ENCODE data around the gene HS6ST3.
A peak's percentile ranks its signal among the peaks of the same experiment; 100 is the strongest.

HS6ST3 gene

GRCh38 chr13:96308568-96308967 lies 218.7 kb downstream of the HS6ST3 start:
- DNase-seq (ENCODE audit: low read depth) = no peak

DNA sequence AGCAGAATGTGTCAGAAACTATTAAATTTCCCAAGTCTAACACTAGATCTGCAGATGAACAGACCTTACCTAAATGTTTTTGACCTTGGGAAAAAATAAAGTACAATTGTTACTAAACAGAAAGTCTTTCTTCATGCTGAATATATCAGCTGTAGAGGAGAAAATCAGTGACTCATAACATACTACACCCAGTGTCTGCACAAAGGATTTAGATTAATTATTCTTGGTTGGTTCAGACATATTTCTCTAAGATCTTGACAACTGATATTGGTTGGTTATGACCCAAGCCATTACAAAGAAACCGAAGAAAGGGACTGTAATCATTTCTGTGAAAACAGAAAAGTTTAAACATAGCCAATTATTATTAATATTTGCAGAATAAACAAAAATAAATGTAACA lies 225.1 kb downstream of the HS6ST3 start:
- DNase-seq (ENCODE audit: low read depth) = peak; percentile 1

- no peak for DNase-seq (ENCODE audit: low read depth)
Observed at GRCh38 chr13:96338030-96338429, 248.1 kb downstream of the HS6ST3 start.

DNA sequence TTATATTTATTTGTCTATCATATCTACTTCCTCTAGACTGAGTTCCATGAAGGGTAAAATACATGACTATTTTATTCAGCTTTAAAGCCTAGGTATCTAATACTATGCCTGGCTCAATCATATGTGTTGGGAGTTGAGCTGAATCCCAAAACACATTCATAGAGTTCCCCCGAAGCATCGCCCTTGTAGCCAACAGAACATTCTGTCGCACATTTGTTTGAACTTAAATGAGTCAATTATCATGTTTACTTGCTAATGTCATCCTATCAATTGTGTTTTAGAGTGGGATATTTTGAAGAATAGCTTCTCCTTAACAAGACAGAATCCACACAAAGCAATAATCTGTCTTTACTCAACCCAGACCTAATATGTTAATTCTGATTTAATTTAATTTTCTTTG lies 252.4 kb downstream of the HS6ST3 start:
- no peak for DNase-seq (ENCODE audit: low read depth)

DNA sequence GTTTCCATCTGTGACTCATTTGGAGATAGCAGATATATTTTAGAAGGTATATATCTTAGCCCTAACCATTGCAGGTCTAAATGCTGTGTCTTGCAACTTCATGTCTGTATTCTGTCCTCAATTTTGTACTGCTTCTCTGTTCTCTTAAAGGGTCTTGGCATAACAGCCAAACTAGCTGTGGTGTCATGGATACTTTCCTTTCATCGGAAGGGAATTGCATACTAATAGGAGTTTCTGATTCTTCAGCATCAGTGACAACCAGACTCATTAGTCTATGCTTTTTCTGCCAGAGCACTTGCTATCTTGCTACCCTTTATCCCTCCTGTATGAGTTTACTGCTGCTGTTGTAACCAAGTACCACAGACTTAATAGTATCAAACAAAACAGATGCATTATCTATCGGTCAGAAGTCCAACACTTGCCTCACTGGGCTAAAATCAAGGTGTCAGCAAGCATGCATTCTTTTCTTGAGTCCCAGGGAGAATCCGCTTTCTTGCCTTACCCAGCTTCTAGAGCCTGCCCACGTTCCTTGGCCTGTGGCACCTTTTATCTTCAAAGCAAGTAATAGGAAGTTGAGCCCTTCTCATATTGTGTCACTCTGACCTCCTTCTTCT lies 253.1 kb downstream of the HS6ST3 start:
- DNase-seq (ENCODE audit: low read depth) = no peak

DNA sequence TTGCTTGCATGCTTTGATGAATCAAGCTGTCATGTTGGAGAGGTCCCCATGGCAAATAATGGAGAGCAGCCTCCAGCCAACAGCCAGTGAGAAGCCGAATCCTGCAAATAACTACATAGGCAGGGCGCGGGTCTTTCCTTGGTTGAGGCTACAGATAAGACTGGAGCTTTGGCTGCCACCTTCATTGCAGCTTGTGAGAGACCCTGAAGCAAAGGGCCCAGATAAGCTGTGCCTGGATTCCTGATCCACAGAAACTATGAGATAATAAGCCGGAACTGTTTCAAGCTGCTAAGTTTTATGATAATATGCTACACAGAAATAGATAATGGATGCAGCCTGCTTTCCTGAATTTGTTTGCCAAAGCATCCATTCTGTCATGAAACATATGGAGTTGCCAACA lies 257.0 kb downstream of the HS6ST3 start:
- no peak for DNase-seq (ENCODE audit: low read depth)

GRCh38 chr13:96373597-96373996 lies 283.7 kb downstream of the HS6ST3 start:
- no peak for DNase-seq (ENCODE audit: low read depth)

GRCh38 chr13:96377835-96378234 lies 287.9 kb downstream of the HS6ST3 start:
- DNase-seq (ENCODE audit: low read depth) = no peak

DNA sequence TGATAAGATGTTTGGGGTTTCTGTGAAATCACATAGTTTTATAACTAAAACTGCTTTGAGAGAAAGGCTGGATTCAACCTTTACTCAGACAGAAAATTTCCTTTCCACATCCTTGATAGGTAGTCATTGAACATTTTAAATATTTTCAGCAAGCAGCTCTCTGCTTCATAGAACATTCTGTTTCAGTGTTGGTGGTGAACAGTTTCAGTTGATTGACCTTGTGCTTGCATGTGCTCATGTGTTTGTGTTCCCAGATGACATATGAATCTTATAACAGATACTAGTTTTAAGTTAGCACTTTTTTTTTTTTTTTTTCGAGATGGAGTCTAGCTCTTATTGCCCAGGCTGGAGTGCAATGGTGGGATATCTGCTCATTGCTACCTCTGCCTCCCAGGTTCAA lies 290.1 kb downstream of the HS6ST3 start:
- no peak for DNase-seq (ENCODE audit: low read depth)

GRCh38 chr13:96381681-96382080 lies 291.8 kb downstream of the HS6ST3 start:
- DNase-seq (ENCODE audit: low read depth) = no peak

DNA sequence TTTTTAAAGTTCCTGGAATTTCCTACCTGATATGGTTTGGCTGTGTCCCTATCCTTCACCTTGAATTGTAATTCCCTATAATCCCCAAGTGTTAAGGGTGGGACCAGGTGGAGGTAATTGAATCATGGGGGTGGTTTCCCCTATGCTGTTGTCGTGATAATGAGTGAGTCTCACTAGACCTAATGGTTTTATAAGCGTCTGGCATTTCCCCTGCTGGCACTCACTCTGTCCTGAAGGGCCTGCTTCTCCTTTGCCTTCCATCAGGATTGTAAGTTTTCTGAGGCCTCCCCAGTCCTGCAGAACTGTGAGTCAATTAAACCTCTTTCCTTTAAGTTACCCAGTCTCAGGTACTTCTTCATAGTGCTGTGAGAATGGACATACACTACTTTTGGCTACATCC lies 298.7 kb downstream of the HS6ST3 start:
- DNase-seq (ENCODE audit: low read depth) = no peak

DNA sequence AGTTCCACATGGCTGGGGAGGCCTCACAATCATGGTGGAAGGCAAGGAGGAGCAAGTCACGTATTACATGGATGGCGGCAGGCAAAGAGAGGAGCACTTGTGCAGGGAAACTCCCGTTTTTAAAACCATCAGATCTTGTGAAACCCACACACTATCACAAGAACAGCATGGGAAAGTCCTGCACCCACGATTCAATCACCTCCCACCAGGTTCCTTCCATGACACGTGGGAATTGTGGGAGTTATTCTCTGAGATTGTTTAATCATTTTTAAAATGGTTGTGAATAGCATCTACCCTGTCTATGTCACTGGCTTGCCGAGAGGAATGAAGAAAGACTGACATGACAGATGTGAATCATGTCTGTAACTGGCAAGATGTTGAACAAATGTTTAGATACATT lies 301.7 kb downstream of the HS6ST3 start:
- no peak for DNase-seq (ENCODE audit: low read depth)

- no peak for DNase-seq (ENCODE audit: low read depth)
Observed at GRCh38 chr13:96397807-96398206, 307.9 kb downstream of the HS6ST3 start.

GRCh38 chr13:96398486-96398885 lies 308.6 kb downstream of the HS6ST3 start:
- DNase-seq (ENCODE audit: low read depth) = no peak

DNA sequence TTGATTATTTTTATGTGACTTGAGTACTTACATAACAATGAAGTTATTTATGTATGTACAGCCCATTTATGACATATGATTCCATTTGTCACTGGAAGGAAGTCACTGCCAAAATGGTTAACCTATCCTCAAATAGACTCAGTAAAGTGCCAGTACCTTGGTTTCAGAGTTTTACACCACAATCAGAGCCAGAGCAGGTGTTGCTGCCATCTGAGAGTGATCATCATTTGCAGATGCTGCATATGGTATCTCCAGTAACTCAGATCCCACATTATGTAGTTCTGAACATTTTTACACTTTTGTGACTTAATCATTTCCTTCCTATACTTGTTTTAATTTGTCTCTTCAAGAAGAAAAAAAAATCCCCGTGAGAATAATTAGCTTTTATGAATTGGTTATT lies 313.3 kb downstream of the HS6ST3 start:
- no peak for DNase-seq (ENCODE audit: low read depth)

DNA sequence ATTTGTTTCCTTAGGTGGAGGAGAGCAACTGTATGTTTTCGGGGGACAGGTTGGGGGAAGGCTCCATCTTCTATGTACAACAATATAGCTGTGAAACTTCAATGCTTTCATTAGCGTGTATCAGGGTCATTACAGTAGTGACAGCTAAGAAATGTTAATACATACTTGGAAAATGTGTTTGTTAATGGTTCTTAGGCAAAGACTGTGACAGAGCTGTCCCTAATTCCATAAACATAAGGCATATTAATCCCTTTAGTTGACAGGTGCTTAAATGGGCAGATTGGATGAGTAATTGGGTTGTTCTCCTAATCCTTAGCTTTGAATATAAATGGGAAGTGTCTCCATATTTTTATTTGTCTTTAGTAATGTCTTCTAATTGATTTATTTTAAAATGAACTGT lies 313.7 kb downstream of the HS6ST3 start:
- DNase-seq (ENCODE audit: low read depth) = no peak

GRCh38 chr13:96415831-96416385 lies 326.0 kb downstream of the HS6ST3 start:
- no peak for DNase-seq (ENCODE audit: low read depth)

GRCh38 chr13:96417939-96418685 lies 328.2 kb downstream of the HS6ST3 start:
- DNase-seq (ENCODE audit: low read depth) = no peak

- DNase-seq (ENCODE audit: low read depth) = no peak
Observed at GRCh38 chr13:96421314-96421713, 331.4 kb downstream of the HS6ST3 start.

- DNase-seq (ENCODE audit: low read depth) = no peak
Observed at GRCh38 chr13:96422002-96422401, 332.1 kb downstream of the HS6ST3 start.

DNA sequence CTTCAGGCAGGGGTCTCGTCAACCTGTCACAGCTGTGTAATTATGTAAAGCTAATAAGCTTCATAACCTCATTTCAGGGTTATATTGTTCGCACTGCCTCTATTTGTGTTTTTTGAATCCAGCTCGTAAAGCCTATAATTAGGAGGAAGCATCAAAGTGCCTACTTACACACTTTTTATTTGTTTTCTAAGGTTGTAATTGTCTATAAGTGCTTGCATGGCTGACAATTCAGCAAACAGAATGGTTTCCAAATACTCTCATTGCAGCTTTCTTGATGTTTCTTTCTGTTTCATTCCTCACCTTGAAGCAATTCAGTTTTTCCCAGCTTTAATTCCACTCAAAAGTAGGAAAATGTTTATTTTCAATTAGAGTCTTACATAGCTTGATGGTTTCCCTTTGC lies 336.3 kb downstream of the HS6ST3 start:
- DNase-seq (ENCODE audit: low read depth) = no peak

- no peak for DNase-seq (ENCODE audit: low read depth)
Observed at GRCh38 chr13:96428911-96429310, 339.0 kb downstream of the HS6ST3 start.

DNA sequence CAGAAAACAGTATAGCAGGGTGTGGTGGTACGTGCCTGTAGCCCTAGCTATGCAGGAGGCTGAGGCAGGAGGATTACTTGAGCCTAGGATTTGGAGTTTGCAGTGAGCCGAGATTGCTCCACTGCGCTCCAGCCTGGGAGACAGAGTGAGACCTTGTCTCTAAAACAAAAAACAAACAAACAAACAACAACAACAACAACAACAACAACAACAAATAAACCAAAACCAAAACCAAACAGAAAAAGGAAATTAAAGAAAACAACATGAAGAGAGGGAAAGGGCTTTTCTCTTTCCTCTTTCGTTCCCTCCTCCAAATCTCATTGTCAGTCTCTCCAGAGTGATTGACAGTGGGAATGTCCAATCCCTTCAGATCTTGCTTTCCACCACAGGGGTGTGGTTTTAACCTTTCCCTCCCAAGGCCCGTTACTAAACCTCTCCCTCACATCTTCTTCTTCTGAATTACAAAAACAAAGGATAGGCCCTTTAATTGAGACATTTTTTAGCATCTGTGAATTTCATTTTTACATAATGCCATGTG lies 341.2 kb downstream of the HS6ST3 start:
- no peak for DNase-seq (ENCODE audit: low read depth)

Measured in non-pigmented ciliary epithelial cell (primary cell).